ENCODE data around the gene CSMD2. TPM values are rescaled to one million over a fixed set of nuclear protein-coding genes. Genes with fewer than 3 reads are reported as not detected.

The CSMD2 gene
- total RNA-seq, 1 donor from 2014 or later, result 0.75 TPM

DNA sequence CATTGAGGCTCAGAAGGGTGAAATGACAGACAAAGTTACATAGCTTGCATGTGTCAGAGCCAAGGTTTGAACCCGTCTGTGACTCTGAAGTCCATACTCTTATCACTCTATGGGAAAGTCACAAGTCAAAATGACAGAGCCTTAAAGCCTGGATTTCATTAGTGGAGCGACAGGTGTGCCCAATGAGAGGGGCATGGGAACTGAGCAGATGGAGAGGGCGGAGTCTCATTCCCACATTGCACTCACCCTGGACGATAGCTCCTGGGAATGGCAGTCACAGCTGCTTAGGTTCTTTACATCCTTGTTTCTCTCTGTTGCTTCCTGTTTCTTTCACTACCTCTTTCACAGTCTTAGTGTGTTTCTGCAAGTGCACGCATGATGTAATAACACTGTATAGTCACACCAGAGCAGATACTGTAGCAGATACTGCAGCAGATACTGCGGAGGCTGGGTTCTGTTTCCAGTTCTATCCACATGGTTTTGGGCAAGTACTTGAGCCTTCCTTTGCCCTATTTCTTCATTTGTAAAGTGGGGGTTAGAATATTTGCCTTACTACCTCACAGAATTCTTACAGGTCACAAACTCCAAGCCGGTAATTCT is 565.4 kb downstream of the CSMD2 start:
- Histone ChIP-seq H3K27me3 (ENCODE audit: control insufficient read depth, insufficient read depth, low read length) (no peaks in the 10 kb centered on the region), H3K36me3 (ENCODE audit: control insufficient read depth, insufficient read depth, low read length) (no peaks in the 10 kb centered on the region), H3K4me3 (ENCODE audit: low read depth, low read length) (no peak overlapping the region)
- no peak for DNase-seq (ENCODE audit: low read depth)
- TF ChIP-seq, protein P1, sequence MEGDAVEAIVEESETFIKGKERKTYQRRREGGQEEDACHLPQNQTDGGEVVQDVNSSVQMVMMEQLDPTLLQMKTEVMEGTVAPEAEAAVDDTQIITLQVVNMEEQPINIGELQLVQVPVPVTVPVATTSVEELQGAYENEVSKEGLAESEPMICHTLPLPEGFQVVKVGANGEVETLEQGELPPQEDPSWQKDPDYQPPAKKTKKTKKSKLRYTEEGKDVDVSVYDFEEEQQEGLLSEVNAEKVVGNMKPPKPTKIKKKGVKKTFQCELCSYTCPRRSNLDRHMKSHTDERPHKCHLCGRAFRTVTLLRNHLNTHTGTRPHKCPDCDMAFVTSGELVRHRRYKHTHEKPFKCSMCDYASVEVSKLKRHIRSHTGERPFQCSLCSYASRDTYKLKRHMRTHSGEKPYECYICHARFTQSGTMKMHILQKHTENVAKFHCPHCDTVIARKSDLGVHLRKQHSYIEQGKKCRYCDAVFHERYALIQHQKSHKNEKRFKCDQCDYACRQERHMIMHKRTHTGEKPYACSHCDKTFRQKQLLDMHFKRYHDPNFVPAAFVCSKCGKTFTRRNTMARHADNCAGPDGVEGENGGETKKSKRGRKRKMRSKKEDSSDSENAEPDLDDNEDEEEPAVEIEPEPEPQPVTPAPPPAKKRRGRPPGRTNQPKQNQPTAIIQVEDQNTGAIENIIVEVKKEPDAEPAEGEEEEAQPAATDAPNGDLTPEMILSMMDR (IDR thresholded peaks at IDR 0.05; ENCODE audit: insufficient read depth, low read length, poor library complexity, severe bottlenecking), result no peak

DNA sequence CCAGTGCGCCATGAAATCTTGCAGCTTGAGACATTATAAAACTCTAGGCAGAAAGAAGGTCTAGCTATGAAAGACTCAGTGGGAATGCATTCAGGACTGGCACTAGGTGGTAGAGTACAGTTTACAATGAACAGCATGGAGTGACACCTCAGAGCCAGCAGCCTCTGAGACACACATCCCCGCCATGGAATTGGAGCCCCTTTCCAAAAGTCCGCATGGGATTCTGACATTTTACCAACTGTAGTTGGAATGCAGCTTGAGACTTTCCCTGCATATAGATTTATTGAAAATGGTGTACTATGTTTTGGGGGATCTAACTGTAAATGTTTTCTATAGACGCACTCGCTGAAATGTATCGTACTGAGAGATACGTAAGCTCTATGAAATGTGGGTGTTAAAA is 576.3 kb downstream of the CSMD2 start:
- no peaks in the 10 kb centered on the region for H3K36me3 ChIP-seq (ENCODE audit: control insufficient read depth, insufficient read depth, low read length)
- no peaks in the 10 kb centered on the region for H3K27me3 ChIP-seq (ENCODE audit: control insufficient read depth, insufficient read depth, low read length)
- no peak for DNase-seq (ENCODE audit: low read depth)
- no peak overlapping the region for H3K4me3 ChIP-seq (ENCODE audit: low read depth, low read length)
- TF ChIP-seq, protein P1 (IDR thresholded peaks at IDR 0.05; ENCODE audit: insufficient read depth, low read length, poor library complexity, severe bottlenecking), result no peak

DNA sequence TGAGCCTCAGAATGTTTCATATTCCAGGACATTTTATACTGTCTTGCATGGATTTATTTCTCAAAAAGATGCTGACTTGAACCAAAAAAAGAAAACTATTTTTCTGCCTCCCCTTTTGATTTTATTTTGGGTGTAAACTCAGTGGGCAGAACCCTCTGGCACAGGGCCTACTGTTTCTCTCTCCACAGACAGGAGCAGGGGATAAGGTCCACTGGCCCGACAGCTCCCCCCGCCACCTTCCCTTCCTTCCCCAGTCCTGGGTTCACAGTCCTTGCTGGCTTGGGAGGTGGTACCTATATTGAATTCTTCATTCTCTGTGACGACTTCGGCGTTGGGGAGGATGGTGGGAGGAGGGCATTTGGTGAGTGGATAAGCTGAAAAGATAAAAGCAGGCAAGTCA is 578.2 kb downstream of the CSMD2 start:
- TF ChIP-seq, protein P1 (IDR thresholded peaks at IDR 0.05; ENCODE audit: insufficient read depth, low read length, poor library complexity, severe bottlenecking), result no peak
- H3K36me3 ChIP-seq (ENCODE audit: control insufficient read depth, insufficient read depth, low read length), result no peaks in the 10 kb centered on the region
- no peak for DNase-seq (ENCODE audit: low read depth)
- H3K4me3 ChIP-seq (ENCODE audit: low read depth, low read length), result no peak overlapping the region
- H3K27me3 ChIP-seq (ENCODE audit: control insufficient read depth, insufficient read depth, low read length), result no peaks in the 10 kb centered on the region

DNA sequence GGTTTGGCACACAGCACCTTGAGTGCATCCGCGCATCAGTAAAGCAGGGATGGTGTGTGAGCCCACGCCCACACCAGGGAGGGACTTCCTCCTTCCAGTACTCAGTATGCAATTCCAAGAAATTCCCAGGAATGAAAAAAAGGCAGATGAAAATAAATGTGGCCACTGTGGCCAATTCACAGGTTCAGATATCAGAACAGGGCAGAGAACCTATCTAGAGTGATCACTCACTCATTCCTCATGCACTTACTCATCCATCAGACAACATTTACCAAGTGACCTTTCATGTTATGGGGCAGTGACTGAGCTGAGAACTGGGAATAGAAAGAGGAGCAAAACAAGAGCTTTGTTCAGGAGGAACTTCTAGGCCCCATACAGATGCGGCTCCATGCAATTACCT is 578.9 kb downstream of the CSMD2 start:
- peak; percentile 10 for DNase-seq (ENCODE audit: low read depth)
- H3K4me3 ChIP-seq (ENCODE audit: low read depth, low read length), result no peak overlapping the region

DNA sequence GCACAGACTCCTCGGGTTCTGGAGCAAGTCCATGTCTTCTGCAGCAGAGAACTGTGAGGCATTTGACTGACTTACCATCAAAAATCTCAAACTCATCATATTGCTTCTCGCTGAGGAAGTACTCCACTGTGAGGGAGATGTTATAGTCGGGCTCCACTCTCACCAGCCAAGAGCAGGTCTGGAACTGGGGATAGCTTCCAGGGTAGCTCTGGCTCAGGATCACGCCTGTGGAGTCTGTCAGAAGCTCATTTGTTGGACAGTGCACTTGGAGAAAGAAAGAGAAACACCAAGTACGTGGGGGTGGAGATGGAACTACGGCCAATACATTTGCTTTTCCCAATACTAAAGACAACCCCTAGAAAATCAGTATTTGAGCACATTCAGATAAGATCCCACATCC is 581.5 kb downstream of the CSMD2 start:
- H3K36me3 ChIP-seq (ENCODE audit: control insufficient read depth, insufficient read depth, low read length), result no peaks in the 10 kb centered on the region
- H3K4me3 ChIP-seq (ENCODE audit: low read depth, low read length), result no peak overlapping the region
- DNase-seq (ENCODE audit: low read depth), result no peak
- TF ChIP-seq, protein P1 (IDR thresholded peaks at IDR 0.05; ENCODE audit: insufficient read depth, low read length, poor library complexity, severe bottlenecking), result no peak
- H3K27me3 ChIP-seq (ENCODE audit: control insufficient read depth, insufficient read depth, low read length), result no peaks in the 10 kb centered on the region

More for the DNA sequence above, 578.9 kb downstream of the CSMD2 start:
- Histone ChIP-seq H3K27me3 (ENCODE audit: control insufficient read depth, insufficient read depth, low read length) (no peaks in the 10 kb centered on the region), H3K36me3 (ENCODE audit: control insufficient read depth, insufficient read depth, low read length) (no peaks in the 10 kb centered on the region)
- TF ChIP-seq, protein P1 (IDR thresholded peaks at IDR 0.05; ENCODE audit: insufficient read depth, low read length, poor library complexity, severe bottlenecking), result no peak
